Measurements from ENCODE around the gene GRIK4. TPM values are rescaled to one million over a fixed set of nuclear protein-coding genes. Genes with fewer than 3 reads are reported as not detected.

GRIK4 gene, protein sequence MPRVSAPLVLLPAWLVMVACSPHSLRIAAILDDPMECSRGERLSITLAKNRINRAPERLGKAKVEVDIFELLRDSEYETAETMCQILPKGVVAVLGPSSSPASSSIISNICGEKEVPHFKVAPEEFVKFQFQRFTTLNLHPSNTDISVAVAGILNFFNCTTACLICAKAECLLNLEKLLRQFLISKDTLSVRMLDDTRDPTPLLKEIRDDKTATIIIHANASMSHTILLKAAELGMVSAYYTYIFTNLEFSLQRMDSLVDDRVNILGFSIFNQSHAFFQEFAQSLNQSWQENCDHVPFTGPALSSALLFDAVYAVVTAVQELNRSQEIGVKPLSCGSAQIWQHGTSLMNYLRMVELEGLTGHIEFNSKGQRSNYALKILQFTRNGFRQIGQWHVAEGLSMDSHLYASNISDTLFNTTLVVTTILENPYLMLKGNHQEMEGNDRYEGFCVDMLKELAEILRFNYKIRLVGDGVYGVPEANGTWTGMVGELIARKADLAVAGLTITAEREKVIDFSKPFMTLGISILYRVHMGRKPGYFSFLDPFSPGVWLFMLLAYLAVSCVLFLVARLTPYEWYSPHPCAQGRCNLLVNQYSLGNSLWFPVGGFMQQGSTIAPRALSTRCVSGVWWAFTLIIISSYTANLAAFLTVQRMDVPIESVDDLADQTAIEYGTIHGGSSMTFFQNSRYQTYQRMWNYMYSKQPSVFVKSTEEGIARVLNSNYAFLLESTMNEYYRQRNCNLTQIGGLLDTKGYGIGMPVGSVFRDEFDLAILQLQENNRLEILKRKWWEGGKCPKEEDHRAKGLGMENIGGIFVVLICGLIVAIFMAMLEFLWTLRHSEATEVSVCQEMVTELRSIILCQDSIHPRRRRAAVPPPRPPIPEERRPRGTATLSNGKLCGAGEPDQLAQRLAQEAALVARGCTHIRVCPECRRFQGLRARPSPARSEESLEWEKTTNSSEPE
- not detected in 2 replicates for total RNA-seq

DNA sequence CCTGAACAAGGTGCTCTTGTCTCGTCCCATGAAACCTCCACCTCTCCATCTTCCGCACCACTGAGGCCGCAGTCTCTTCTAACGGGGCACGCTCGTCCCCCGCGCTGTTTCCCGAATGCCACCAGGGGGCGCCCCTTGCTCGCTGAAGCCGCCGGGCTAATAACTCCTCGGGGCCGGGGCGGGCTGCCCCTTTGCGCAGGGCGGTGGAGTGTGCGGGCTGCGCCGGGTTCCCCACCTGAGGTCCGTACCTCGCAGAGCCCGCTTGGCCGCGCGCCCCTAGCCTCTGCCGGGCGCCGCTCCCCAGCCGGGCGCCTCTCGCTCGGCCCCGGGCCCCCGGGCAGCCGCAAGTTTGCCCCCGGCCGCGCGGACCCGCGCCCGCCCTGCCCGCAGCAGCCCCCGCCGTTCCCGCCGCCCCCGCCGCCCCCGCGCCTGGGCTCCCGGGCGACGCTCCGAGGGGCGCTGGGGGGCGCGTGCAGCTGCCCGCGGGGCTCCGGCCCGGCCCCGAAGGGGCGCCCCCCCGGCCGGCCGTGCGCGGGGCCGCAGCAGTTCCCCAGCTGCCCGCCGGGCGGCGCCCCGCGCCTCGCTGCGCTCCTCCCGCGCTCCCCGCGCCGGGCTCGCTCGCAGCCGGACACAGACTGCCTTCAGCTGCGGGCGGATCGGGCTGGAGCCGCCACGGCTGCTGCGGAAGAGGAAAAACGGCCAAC, at the start of gene GRIK4:
TSS of gene GRIK4 (plus strand) at position 633 of the 704 bp plus-strand sequence. CDS start 148,571 bp downstream, outside the sequence.
- Mint-ChIP-seq H3K4me1 (ENCODE audit: low read depth) (peaks cover 2% of the 10 kb centered on the region), H3K4me3 (ENCODE audit: low read depth) (no peak within 1 kb of the TSS), H3K27ac (no peak within 1 kb of the TSS), H3K27me3 (ENCODE audit: low read depth) (peaks cover 48% of the 10 kb centered on the region), H3K36me3 (ENCODE audit: low read depth) (no peaks in the 10 kb centered on the region), H3K9me3 (no peaks in the 10 kb centered on the region)
- intact Hi-C loops (cut with micrococcal nuclease), result loop anchor here (1.0 to 5.0 kb wide), 5 partner anchors 174 to 681 kb away; no protein-coding TSS in a partner anchor
- DNase-seq (ENCODE audit: low spot score), result peak; percentile 64

DNA sequence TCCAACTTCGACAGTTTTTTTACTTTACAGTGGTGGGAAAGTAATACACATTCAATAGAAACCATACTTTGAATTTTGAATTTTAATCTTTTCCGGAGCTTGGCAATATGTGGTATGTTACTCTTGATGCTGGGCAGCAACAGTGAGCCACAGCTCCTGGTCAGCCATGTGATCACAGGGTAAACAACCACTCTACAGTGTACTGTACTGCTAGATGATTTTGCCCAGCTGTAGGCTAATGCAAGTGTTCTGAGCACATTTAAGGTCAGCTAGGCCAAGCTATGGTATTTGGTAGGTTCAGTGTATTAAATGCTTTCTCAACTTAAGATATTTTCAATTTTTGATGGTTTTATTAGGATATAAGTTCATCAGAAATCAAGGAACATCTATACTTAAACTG, 48.7 kb upstream of the GRIK4 start:
- Mint-ChIP-seq H3K4me3 (ENCODE audit: low read depth) (no peak overlapping the region), H3K4me1 (ENCODE audit: low read depth) (no peaks in the 10 kb centered on the region), H3K27me3 (ENCODE audit: low read depth) (no peaks in the 10 kb centered on the region), H3K36me3 (ENCODE audit: low read depth) (peaks cover 3% of the 10 kb centered on the region), H3K27ac (no peak overlapping the region), H3K9me3 (no peaks in the 10 kb centered on the region)
- intact Hi-C loops (cut with micrococcal nuclease), result no loop called here
- no peak for DNase-seq (ENCODE audit: low spot score)

DNA sequence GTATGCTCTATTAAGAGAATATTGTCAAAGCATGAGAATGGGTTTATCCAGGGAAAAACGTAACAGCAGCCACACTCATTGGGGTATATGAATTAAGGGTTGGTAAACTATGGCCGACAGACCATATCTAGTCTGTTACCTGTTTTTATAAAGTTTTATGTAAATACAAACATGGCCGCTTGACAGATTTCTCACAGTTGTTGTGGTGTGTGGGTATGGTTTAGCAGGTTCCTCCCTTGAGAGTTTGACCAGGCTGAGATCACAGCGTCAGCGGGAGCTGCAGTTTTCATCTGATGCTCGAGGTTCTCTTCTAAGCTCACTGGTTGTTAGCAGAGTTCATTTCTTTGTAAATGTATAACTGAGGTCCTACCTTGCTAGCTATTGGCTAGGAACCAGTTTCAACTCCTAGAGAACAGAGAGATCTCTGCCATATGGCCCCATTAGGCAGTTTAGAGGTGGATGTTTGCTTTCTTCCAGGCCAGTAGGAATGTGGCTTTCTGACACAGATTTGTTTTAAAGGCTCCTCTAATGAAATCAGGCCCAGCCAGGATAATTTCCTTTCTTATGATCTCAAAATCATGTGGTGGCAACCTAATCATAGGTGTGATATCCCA, 45.5 kb upstream of the GRIK4 start:
- Mint-ChIP-seq H3K4me1 (ENCODE audit: low read depth) (no peaks in the 10 kb centered on the region), H3K36me3 (ENCODE audit: low read depth) (peaks cover 3% of the 10 kb centered on the region), H3K4me3 (ENCODE audit: low read depth) (no peak overlapping the region), H3K9me3 (no peaks in the 10 kb centered on the region), H3K27me3 (ENCODE audit: low read depth) (no peaks in the 10 kb centered on the region), H3K27ac (no peak overlapping the region)
- intact Hi-C loops (cut with micrococcal nuclease), result no loop called here
- DNase-seq (ENCODE audit: low spot score), result no peak

DNA sequence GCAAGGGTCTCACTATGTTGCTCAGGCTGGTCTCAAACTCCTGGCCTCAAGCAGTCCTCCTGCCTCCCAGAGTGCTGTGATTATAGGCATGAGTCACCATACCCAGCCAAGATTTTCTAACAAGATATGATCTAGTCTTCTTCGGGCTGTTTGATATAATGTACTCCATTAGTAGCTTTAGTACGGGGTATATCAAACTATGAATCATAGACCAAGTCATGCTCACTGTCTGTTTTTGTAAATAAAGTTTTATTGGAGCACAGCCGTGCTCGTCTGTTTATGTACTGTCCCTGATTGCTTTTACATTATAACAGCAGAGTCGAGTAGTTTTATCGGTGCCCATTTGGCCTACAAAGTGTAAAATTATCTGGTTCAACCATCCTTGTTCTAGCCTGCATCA, 43.9 kb upstream of the GRIK4 start:
- intact Hi-C loops (cut with micrococcal nuclease), result no loop called here

DNA sequence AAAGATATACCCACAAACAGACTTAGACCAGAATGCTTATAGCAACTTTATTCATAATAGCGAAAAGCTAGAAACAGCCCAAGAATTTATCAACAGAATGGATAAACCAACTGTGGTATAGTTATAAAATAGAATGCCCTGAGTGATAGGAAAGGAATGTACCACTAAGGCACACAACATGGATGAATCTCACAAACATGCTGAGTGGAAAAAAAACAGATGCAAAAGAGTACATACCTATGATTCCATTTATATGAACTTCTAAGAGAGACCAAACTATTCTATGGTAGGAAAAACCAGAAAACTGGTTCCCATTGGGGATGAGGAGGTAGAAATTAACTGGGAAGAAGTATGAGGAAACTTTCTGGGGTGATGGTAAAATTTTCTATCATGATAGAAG, 40.4 kb upstream of the GRIK4 start:
- H3K9me3 Mint-ChIP-seq, result no peaks in the 10 kb centered on the region
- H3K27ac Mint-ChIP-seq, result no peak overlapping the region
- intact Hi-C loops (cut with micrococcal nuclease), result no loop called here
- no peaks in the 10 kb centered on the region for H3K4me1 Mint-ChIP-seq (ENCODE audit: low read depth)
- DNase-seq (ENCODE audit: low spot score), result no peak
- H3K4me3 Mint-ChIP-seq (ENCODE audit: low read depth), result no peak overlapping the region
- H3K27me3 Mint-ChIP-seq (ENCODE audit: low read depth), result no peaks in the 10 kb centered on the region
- H3K36me3 Mint-ChIP-seq (ENCODE audit: low read depth), result no peaks in the 10 kb centered on the region

More for the DNA sequence above, 43.9 kb upstream of the GRIK4 start:
- Mint-ChIP-seq H3K4me1 (ENCODE audit: low read depth) (no peaks in the 10 kb centered on the region), H3K27me3 (ENCODE audit: low read depth) (no peaks in the 10 kb centered on the region), H3K36me3 (ENCODE audit: low read depth) (peaks cover 3% of the 10 kb centered on the region), H3K9me3 (no peaks in the 10 kb centered on the region), H3K27ac (no peak overlapping the region), H3K4me3 (ENCODE audit: low read depth) (no peak overlapping the region)
- DNase-seq (ENCODE audit: low spot score), result no peak

DNA sequence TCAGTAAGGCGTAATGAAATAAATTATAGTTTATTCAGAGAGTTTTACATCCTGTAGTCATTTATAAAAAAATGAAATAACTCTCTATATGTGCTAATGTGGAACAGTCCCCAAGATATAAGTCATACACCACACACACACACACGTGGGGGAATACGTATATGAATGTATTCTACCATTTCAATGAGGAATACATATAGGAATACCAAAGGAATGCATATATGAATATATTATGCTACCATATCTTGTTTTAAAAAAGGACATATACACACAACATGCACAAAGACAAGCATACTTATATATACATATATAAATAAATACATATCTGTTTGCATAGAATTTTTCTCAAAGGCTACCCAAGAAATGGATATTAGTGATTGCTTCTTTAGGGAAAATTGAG, 39.6 kb upstream of the GRIK4 start:
- intact Hi-C loops (cut with micrococcal nuclease), result no loop called here
- H3K36me3 Mint-ChIP-seq (ENCODE audit: low read depth), result no peaks in the 10 kb centered on the region
- H3K4me3 Mint-ChIP-seq (ENCODE audit: low read depth), result no peak overlapping the region
- no peaks in the 10 kb centered on the region for H3K27me3 Mint-ChIP-seq (ENCODE audit: low read depth)
- no peaks in the 10 kb centered on the region for H3K4me1 Mint-ChIP-seq (ENCODE audit: low read depth)
- H3K9me3 Mint-ChIP-seq, result no peaks in the 10 kb centered on the region
- DNase-seq (ENCODE audit: low spot score), result no peak
- no peak overlapping the region for H3K27ac Mint-ChIP-seq

DNA sequence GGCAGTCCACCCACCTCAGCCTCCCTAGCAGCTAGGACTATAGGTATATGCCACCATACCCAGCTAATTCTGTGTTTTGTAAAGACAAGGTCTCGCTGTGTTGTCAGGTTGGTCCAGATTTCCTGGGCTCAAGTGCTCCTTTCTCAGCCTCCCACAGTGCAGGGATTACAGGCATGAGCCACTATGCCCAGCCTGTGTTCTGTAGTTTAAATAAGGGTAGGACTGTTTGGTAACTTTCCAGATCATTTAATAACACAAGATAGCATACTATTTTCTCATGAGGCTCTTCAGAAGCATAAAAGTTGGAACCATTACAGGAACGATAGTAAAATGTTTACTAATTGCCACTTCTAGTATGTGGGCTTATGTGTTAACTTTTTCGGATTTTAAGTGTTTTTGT, 38.0 kb upstream of the GRIK4 start:
- H3K9me3 Mint-ChIP-seq, result no peaks in the 10 kb centered on the region
- H3K4me3 Mint-ChIP-seq (ENCODE audit: low read depth), result no peak overlapping the region
- no peaks in the 10 kb centered on the region for H3K36me3 Mint-ChIP-seq (ENCODE audit: low read depth)
- no peak for DNase-seq (ENCODE audit: low spot score)
- peaks cover 1% of the 10 kb centered on the region for H3K4me1 Mint-ChIP-seq (ENCODE audit: low read depth)
- H3K27ac Mint-ChIP-seq, result no peak overlapping the region
- H3K27me3 Mint-ChIP-seq (ENCODE audit: low read depth), result no peaks in the 10 kb centered on the region
- intact Hi-C loops (cut with micrococcal nuclease), result no loop called here

DNA sequence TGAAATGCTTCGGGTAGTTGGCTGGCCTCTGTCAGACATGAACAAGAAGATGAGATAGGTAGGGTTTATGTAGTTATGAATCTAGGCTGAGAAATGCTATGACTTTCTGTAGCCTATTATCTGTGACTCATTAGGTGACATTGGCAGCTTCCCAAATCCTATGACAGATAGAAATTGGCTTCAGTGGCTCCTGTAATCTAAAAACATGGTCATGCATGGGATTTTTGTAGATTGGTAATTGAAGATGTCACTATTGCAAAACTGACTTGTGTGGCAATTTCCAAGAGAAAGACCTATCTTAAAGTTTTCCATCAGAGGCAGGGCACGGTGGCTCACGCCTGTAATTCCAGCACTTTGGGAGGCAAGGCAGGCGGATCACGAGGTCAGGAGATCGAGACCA, 29.4 kb upstream of the GRIK4 start:
- H3K36me3 Mint-ChIP-seq (ENCODE audit: low read depth), result no peaks in the 10 kb centered on the region
- peaks cover 7% of the 10 kb centered on the region for H3K4me1 Mint-ChIP-seq (ENCODE audit: low read depth)
- H3K27me3 Mint-ChIP-seq (ENCODE audit: low read depth), result no peaks in the 10 kb centered on the region
- H3K9me3 Mint-ChIP-seq, result no peaks in the 10 kb centered on the region
- H3K4me3 Mint-ChIP-seq (ENCODE audit: low read depth), result no peak overlapping the region
- no peak overlapping the region for H3K27ac Mint-ChIP-seq
- intact Hi-C loops (cut with micrococcal nuclease), result no loop called here
- no peak for DNase-seq (ENCODE audit: low spot score)

DNA sequence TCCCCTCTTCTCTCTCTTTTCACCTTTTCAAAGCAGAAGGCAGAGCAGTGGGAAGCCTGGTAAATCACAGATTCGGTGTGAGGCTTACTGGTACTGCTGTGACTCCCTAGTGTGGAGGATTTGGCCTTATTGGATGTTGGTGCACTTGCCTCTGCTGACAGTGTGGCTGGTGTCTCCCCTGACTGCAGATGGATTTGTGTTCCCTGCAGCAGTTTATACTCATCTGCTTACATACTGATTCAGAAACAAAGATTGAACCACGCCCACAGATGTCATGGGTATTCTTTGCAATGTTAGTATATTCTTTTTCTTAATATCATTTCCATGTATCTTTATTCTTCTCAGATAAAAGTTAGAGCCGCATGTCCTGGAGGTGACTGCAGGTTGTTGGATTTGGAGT, 26.8 kb upstream of the GRIK4 start:
- intact Hi-C loops (cut with micrococcal nuclease), result no loop called here
- no peak for DNase-seq (ENCODE audit: low spot score)
- H3K27ac Mint-ChIP-seq, result no peak overlapping the region
- H3K9me3 Mint-ChIP-seq, result no peaks in the 10 kb centered on the region
- H3K27me3 Mint-ChIP-seq (ENCODE audit: low read depth), result peaks cover 1% of the 10 kb centered on the region
- H3K4me3 Mint-ChIP-seq (ENCODE audit: low read depth), result no peak overlapping the region
- no peaks in the 10 kb centered on the region for H3K36me3 Mint-ChIP-seq (ENCODE audit: low read depth)
- H3K4me1 Mint-ChIP-seq (ENCODE audit: low read depth), result no peaks in the 10 kb centered on the region

DNA sequence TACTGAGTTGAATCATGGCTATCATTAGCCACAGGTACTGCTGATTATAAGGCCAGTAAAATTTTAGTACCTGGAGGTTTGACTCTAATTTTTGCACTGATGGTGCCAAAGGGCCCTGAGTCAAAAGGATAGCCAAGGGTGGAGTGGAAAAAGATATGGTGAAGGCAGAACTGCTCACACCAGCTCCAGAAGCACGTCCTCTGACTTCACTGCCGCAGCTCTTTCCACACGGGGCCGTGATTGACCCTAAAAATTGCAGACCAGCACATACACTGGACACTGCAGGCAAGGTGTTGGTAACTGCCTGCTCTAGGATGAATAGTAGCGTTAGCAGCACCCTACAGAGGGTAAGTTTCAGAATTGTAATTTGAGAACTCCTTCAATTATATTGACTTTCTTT, 25.4 kb upstream of the GRIK4 start:
- Mint-ChIP-seq H3K4me3 (ENCODE audit: low read depth) (no peak overlapping the region), H3K9me3 (no peaks in the 10 kb centered on the region), H3K27ac (no peak overlapping the region), H3K36me3 (ENCODE audit: low read depth) (no peaks in the 10 kb centered on the region), H3K27me3 (ENCODE audit: low read depth) (peaks cover 1% of the 10 kb centered on the region), H3K4me1 (ENCODE audit: low read depth) (no peaks in the 10 kb centered on the region)
- intact Hi-C loops (cut with micrococcal nuclease), result no loop called here
- no peak for DNase-seq (ENCODE audit: low spot score)

DNA sequence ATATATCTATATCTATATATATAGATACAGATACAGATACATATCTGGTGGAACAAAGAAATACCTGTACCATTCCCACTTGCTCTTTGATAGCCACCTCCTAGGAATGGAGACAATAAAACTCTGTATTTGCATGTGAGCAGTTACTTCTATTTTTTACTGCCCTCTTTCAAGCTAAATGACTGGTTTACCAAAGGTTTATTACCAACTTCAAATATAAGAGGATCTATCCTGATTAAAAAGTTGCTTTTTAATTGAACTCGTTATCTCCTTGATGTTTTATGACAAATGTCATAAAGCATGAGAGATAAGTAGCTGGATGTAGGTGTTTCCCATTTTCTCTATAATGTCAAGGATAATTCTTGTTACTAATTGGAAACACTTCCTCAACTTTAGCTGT, 21.7 kb upstream of the GRIK4 start:
- intact Hi-C loops (cut with micrococcal nuclease), result no loop called here
- Mint-ChIP-seq H3K36me3 (ENCODE audit: low read depth) (no peaks in the 10 kb centered on the region), H3K27me3 (ENCODE audit: low read depth) (peaks cover 3% of the 10 kb centered on the region), H3K9me3 (no peaks in the 10 kb centered on the region), H3K4me3 (ENCODE audit: low read depth) (no peak overlapping the region), H3K27ac (no peak overlapping the region), H3K4me1 (ENCODE audit: low read depth) (no peaks in the 10 kb centered on the region)
- DNase-seq (ENCODE audit: low spot score), result no peak

DNA sequence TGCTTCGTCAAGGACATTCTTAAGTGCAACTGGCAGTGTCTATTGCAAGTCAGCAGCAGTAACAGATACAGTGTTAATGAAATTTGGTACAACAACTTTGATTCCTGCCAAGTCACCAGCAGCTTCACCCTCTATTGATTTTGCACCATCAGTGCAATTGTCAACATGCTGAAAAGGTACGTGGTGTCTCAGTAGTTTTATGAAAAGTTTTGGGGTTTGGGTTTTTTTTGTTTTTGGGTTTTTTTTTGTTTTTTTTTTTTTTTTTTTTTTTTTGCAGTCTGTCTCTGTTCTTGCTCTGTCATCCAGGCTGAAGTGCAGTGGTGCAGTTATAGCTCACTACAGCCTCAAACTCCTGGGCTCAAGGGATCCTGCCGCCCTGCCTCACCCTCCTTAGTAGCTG, 19.1 kb upstream of the GRIK4 start:
- no peak overlapping the region for H3K27ac Mint-ChIP-seq
- no peaks in the 10 kb centered on the region for H3K4me1 Mint-ChIP-seq (ENCODE audit: low read depth)
- DNase-seq (ENCODE audit: low spot score), result no peak
- H3K27me3 Mint-ChIP-seq (ENCODE audit: low read depth), result peaks cover 6% of the 10 kb centered on the region
- H3K9me3 Mint-ChIP-seq, result no peaks in the 10 kb centered on the region
- no peak overlapping the region for H3K4me3 Mint-ChIP-seq (ENCODE audit: low read depth)
- intact Hi-C loops (cut with micrococcal nuclease), result no loop called here
- no peaks in the 10 kb centered on the region for H3K36me3 Mint-ChIP-seq (ENCODE audit: low read depth)

Measured in activated T-helper 2 cell treated with anti-CD3 and anti-CD28 coated beads, Interferon-gamma antibody, Interleukin-2, Interleukin-4, amounts not matched to agents 10 μg/mL and 5 μg/mL and 100 μg/mL, durations not matched to agents 14 hours and 24 hours and 36 hours (primary cell).